ENCODE measurements around the gene VRK3.
"Not testable (repeated sequence)": the region's sequence is repeated elsewhere in the genome, so short reads cannot be mapped to it uniquely, and the experiment has no call there.

The VRK3 gene

DNA sequence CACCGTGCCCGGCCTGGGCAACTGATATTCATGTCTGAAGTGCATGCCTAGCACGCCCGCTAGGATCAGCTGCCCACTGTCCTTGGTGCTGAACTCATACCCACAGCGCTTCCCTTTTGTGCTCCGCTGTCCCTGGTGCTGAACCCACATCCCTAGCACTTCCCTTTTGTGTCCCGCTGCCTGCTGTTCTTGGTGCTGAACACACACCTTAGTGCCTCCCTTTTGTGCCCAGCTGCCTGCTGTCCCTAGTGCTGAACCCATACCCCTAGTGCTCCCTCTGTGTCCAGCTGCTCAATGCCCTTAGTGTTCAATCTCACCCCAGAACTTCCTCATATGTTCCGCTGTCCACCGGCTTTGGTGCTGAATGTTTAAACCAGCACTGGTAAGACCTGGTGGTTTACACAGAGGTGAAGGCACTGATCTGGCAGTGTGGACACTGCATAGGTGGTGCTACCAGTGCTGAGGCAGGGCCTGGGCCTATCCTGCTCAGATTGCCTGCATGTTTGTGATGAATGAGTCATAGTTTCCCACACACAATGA is 37.9 kb downstream of the VRK3 start:
- peak; percentile 47 for DNase-seq (ENCODE audit: low read depth, low spot score)

DNA sequence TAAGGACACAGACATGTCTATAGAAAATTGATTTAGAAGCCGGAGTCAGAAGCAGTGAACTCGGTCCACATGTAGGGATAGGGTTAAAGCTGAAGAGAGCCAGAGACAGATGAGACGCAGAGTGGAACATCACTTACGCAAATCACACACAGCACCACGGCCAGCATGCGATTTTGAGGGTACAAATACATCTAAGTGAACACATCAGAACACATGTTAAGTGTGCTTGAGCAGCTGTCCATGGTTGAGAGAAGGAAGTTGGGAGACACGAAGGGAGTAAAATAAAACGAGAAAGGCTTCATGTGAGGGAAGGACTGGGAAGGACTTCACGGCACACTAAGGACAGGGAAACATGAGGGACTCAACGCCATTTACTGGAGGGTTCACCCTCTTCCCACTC is 38.8 kb downstream of the VRK3 start:
- DNase-seq (ENCODE audit: low read depth, low spot score) = no peak

DNA sequence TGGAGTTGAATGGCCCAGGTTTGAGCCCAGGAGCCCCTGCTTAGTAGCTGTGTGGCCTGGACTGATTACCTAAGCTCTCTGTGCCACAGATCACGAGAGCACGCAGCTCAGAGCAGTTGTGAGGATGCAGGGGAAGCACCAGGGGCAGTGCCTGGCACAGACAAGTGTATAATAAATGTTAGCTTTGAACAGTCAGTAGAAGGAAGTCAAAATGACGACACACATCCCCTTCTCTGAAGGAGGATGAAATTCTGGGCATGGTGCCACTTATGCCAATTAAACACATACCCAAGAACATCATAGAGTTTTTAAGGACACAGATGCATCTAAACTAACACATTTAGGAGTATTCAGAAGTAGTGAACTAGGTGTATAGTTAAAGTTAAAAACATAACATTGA is 39.3 kb downstream of the VRK3 start:
- DNase-seq (ENCODE audit: low read depth, low spot score) = no peak

DNA sequence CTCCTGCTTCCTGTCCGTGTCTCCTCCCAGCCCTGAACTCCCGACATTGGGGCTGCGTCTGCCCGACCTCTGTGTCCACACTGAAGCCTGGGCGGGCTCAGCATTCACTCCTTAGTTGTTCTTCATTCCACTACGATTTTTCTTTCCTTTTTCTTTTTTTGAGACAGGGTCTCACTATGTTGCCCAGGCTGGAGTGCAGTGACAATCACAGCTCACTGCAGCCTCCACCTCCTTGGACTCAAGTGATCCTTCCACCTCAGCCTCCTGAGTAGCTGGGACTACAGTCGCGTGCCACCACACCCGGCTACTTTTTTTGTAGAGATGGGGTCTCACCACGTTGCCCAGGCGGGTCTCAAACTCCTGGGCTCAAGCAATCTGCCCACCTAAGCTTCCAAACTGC is 40.7 kb downstream of the VRK3 start:
- no peak for DNase-seq (ENCODE audit: low read depth, low spot score)

DNA sequence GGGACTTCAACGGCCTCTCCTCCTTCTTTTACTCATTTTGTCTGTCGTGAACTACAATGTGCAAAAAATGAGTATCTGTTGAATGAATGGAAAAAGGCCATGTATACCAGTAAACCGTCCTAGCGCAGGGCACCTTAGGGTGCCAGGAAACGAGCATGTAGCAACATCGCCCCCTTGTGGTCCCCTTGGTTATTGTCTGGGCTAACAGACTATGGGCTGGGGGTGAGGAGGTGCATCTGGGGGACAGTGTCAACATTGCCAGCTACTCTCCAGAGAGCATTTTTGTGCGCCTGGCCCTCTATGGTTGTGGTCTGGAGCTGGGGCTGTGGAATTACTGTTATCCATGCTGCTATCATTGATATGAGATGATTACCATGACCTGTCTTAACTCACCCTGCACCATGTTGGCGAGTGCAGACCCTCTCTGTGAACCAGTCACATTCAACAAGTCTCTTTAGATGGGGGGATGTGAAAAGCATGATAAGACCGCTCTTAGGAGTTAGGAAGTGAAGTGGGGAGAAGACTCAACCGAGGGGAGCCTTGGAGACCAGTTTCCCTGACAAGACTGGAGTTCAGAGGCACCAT is 41.4 kb downstream of the VRK3 start:
- DNase-seq (ENCODE audit: low read depth, low spot score) = peak; percentile 57

DNA sequence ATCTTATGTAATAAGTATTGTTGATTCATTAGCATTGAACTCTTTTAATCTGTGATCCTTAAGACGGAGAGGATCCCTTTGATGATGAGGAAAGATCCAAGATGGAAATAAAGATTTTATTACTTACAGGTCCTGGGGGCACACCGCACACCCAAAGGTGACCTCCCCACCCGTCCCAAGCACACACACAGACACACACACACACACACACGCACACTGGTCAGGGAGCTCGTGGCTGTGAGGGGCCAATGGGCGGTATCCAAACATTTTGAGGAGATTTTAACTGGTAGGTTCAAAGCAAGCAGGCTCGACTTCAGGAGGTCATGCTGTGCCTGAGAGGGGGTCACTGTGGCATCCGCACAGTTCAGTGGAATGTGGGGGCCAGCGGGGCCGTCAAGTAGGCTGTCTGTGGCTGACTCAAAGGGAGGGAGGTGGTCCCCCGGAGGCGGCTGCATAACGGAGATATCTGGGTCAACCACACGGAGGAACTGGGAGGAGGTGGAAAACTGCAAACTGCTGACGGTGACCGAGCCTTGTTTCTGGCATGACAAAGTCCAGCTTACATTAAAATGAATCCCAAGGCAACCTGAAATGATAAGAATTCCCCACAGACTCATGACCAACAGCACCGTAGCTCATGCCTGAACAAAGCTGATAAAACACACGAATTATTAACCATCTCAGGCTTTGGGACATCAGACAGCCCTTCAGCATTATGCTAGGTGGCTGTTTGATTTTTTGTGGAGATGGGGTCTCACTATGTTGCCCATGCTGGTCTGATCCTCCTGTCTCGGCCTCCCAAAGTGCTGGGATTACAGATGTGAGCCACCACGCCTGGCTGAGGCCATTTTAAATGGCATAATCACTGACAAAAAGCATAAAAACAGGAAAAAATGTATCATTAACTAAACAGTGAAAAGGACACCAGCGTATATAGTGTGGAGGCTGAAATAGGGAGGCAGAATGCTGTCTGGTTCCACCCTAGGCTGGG is 43.3 kb downstream of the VRK3 start:
- no peak for DNase-seq (ENCODE audit: low read depth, low spot score)

DNA sequence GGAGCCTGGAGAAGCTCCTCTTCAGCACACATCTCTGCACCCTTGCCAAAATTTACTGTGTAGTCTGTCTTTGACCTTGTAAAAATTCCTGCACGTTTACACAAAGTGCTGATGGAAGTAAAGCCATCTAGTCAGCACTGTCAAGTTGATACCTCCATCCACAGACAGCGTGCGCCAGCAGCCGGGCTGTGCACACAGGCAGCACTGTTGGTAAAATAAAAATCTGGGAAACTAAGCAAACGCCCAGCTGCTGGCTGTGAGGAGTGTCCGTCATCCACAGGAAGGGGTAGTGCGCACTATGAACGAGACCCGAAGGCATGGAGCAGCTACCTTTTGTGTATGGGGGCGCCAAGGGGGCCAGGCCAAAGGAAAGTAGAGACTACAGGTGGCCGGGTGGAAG is 46.8 kb downstream of the VRK3 start:
- no peak for DNase-seq (ENCODE audit: low read depth, low spot score)

DNA sequence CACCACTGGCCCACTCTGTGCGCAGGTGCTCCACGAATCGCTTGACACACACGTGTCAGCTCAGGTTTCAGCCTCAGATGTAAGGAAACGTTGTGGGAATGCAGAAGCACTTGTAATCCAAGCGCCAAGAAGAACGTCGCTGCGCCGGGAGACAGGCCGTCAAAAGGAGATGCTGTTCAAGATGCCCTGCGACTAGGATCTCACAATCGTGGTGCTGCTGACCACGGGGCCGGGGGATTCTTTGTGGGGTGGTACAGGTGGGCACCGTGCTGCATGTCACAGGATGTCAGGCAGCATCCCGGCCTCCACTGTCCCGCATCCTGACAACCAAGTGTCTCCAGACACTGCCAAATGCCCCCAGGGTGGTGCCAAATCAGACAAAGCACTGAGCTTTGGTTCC is 47.3 kb downstream of the VRK3 start:
- DNase-seq (ENCODE audit: low read depth, low spot score) = no peak

DNA sequence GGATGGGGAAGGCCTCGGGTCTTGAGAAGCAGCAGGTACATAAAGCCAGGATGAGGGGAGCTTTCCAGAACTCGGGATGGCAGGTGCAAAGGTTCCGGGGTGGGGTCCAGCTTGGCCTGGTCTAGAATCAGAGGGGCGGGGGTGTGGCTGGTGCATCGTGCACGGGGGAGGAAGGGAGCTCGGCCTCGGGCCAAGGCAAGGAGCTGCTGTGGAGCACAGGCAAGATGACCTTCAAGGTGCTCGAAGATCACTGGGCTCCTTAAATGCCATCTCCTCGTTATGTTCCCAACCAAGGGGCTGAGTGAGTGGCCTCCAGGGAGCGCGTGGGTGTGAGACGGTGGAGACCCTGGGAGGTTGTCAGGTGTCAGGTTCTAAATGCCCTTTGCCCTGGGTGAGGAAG is 48.1 kb downstream of the VRK3 start:
- DNase-seq (ENCODE audit: low read depth, low spot score) = no peak

DNA sequence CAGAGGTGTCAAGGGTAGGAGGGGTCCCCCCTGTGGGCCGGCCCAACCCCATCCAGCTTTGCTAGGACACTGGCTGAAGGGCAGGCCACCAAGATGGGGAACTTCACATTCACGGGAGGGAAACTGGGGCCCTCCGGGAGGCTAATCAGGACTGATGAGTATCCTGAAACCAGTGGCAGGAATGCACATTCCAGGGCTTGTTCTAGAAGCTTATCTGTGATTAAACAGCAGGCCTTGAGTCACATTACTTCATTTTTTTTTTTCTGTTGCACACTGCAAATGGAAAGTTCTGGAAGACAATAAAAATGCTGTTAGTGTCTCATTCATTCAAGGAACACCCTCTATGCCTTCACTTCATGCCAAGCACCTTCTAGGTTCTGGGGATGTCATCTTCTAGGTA is 48.7 kb downstream of the VRK3 start:
- no peak for DNase-seq (ENCODE audit: low read depth, low spot score)

DNA sequence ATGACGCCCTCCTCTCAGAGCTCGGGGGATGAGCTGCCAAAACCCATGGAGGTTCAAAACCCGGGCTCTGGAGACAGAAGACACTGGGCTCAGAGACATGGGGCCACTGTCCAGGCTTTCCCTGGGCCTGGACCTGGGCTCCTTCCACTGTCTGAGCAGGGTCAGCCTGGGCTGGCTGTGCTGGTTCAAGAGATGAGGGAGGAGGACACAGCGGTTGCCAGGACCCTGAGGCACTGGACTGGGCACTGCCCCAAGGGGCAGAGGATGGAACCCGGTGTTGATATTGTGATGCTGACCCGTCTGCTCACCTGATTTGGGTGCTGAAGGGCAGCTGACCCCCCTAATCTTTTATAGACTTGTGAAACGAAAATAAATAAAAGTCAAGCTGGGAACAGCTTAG is 50.1 kb downstream of the VRK3 start:
- no peak for DNase-seq (ENCODE audit: low read depth, low spot score)

DNA sequence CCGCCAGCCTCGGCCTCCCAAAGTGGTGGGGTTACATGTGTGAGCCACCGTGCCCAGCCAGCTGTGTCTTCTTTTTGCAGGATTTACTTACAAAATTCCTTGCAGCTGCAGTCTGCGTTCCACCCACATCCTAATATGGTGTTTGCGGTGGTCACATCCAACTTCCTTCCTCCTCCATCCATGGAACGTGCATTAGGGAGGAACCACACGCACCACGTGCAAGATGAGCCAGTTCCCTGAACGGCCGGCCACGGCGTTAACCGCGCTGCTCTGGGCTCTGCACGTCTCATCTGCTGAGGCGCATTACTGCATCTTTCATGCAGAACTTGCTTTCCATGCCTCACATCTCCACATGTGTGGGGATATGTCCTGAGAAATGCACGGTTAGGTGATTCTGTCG is 51.2 kb downstream of the VRK3 start:
- no peak for DNase-seq (ENCODE audit: low read depth, low spot score)

DNA sequence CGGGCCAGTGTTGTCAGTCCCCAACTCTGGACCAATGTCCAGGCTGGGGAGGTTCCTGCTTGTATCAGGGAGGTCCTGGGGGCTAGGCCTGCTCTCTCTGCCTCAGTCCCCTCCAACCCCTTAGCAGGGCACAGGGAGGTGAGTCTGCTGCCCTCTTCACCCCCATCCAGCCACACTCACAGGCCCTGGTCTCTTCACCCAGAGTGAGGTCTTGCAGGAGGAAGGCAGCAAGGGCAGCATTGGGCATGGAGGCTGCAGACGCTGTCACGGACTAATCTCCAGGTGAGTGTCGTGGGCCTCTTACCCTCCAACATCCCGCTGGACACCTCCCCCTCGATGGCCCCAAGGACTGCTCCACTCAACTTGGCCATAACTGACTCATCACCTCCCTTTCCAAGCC is 52.3 kb downstream of the VRK3 start:
- DNase-seq (ENCODE audit: low read depth, low spot score) = no peak

DNA sequence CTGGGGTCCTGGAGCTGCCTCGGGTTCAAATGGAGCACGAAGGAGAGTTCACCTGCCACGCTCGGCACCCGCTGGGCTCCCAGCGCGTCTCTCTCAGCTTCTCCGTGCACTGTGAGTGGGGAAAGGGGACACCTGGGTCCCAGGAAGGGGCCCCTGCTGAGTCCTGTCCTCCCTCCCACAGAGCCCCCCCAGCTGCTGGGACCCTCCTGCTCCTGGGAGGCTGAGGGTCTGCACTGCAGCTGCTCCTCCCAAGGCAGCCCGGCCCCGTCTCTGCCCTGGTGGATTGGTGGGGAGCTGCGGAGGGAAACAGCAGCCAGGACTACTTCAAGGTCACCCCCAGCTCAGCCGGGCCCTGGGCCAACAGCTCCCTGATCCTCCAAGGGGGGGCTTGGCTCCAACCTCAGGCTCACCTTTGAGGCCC is 53.2 kb downstream of the VRK3 start:
- no peak for DNase-seq (ENCODE audit: low read depth, low spot score)

DNA sequence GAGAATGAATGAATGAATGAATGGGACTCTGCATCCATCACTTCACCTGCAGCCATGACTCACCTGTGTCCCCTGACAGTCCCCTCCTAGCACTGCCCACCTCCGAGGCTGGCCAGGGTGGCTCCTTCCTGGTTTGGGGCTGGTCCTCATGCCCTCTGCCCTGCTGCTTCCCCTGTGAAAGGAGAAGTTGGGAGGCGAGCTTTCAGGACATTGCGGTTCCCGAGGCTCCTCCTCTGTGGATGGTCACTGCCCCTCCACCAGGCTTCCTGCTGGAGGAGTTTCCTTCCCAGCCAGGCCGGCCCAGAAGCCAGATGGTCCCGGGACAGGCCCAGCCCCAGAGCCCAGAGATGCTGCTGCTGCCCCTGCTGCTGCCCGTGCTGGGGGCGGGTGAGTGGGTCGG is 55.8 kb downstream of the VRK3 start:
- DNase-seq (ENCODE audit: low read depth, low spot score) = not testable (repeated sequence)

DNA sequence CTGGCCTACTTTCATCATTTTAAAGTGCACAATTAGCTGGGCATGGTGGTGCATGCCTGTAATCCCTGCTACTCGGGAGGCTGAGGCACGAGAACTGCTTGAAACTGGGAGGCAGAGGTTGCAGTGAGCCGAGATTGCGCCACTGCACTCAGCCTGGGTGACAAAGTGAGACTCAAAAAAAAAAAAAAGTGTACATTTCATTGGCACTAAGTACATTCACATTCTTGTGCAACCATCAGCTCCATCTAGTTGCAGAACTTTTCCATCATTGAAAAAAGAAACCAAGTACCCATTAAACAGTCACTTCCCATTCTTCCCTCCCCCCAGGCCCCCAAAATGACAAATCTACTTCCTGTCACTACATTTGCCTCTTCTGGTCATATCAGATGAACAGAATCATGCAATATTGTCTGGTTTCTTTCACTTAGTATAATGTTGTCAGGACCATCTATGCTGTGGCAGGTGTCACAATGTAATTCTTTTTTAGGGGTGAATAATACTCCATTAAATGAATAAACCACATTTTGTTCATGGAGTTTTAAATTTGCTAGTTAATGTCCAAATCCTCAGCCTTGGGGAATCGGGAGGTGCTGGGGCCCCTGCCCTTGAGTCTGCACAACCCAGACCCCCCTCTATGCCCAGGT is 56.8 kb downstream of the VRK3 start:
- no peak for DNase-seq (ENCODE audit: low read depth, low spot score)

DNA sequence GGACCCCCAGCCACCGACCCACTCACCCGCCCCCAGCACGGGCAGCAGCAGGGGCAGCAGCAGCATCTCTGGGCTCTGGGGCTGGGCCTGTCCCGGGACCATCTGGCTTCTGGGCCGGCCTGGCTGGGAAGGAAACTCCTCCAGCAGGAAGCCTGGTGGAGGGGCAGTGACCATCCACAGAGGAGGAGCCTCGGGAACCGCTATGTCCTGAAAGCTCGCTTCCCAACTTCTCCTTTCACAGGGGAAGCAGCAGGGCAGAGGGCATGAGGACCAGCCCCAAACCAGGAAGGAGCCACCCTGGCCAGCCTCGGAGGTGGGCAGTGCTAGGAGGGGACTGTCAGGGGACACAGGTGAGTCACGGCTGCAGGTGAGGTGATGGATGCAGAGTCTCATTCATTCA is 64.2 kb downstream of the VRK3 start, which contains the start of gene SIGLEC11:
Gene SIGLEC11 (minus strand): TSS at position 193 of the 400 bp plus-strand sequence. CDS start 91 bp downstream, at position 102.
- DNase-seq (ENCODE audit: low read depth, low spot score) = not testable (repeated sequence)

DNA sequence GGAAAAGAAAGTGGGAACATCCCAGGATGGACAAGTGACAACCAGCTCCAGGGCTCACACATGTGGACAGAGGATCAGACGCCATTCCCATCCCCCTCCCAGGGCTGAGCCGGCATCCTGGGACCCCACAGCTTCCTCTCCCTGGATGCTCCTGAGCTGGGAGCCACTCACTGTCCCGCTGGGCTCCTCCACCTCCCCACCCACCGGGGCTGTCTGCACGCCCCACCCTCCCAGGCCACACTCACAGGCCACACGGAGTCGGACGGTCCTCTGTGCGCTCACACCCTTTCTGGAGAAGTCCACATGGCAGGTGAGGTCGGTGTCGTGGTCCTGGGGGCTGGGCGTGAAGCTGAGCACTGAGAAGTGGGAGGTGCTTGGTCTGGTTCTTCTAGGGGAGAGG is 65.3 kb downstream of the VRK3 start:
- not testable (repeated sequence) for DNase-seq (ENCODE audit: low read depth, low spot score)

DNA sequence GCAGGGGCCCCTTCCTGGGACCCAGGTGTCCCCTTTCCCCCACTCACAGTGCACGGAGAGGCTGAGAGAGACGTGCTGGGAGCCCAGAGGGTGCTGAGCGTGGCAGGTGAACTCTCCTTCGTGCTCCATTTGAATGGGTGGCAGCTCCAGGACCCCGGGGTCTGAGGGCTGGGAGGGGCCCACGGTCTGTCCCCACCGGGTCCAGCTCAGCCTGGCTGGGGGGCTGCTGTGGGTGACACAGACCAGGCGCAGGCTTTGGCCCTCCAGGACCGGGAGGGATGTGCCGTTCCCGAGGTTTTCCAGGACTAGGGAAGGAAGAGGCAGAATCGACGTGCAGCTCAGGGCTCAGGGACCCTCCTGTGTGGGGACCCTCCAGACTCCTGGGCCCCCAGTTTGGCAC is 66.6 kb downstream of the VRK3 start:
- not testable (repeated sequence) for DNase-seq (ENCODE audit: low read depth, low spot score)

DNA sequence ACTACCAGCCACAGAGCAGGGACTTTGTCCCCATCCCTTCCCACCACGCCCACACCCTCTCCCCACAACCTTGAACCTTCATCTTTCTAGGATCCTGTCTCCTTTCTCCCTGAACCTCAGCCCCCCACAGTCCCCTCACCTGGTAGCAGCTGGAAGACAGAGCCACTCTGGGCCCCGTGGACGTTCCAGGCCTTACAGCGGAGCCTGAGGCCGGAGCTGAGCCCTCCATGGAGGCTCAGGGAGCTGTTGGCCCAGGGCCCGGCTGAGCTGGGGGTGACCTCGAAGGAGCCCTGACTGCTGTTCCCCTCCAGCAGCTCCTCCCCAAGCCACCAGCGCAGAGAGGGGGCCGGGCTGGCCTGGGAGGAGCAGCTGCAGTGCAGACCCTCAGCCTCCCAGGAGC is 67.0 kb downstream of the VRK3 start:
- DNase-seq (ENCODE audit: low read depth, low spot score) = not testable (repeated sequence)

DNA sequence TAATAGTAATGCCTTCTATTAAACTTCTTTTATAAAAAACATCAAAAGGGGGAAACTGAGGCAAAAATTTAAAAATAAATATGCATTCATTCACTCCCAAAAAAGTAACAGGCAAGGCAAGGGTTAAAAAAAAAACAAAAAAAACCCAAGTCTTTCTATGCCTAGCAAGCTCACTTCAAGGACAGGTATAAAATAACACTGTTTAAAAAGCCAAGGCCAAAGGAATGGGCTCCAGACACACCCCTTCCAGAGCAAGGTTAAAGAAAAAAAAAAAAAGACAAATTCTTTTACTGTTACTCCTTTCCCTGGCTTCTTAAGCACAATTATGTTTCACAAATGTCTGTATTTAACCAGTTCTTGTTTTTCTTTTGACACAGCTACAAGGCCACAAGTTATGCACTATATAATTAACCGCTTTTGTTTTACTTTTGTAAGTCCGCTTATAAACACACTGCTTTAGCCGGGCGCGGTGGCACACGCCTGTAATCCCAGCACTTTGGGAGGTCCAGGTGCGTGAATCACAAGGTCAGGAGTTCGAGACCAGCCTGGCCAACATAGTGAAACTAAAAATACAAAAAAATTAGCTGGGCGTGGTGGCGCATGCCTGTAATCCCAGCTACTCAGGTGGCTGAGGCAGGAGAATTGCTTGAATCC is 67.8 kb downstream of the VRK3 start:
- DNase-seq (ENCODE audit: low read depth, low spot score) = no peak

DNA sequence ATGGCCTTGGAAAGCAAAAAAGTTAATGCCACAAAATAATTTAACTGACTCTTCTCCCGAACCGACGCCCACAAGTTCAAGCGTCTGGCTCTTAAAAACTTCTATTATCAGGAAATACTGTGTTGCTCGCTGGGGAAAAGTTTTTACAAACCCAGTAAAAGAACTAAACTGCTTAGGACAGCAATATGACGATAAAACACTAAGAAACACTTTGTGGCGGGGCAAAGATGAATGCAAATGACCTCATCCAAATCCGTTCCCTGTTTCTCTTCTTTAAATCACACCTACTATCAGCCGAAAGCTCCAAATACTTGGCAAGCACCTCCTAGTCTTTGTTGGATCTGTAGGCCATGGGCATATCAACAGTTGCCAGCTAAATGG is 69.1 kb downstream of the VRK3 start:
- no peak for DNase-seq (ENCODE audit: low read depth, low spot score)
